Pancreas (tissue), 10 donors: ENCODE measurements around the gene PLEKHA8. TPM values are rescaled to one million over a fixed set of nuclear protein-coding genes. Genes with fewer than 3 reads are reported as not detected.

Source experiments
- ATAC-seq, 4 donors: fragments of 200-7000 bp; cut with Tn5 transposase; one replicate each; pipeline versions ENCODE4 v1.8.0 to v1.9.1; 2020; ENCODE audit warnings: mild to moderate bottlenecking in 4 of 4, moderate library complexity in 4 of 4
- DNase-seq, 6 donors: peaks; one replicate each; pipeline ENCODE4 v3.0.0-alpha.2; 2020
- FAIRE-seq: peaks from 2 replicates; lab custom pipeline; 2012; peaks lifted over from hg19 to GRCh38; lab: Jason Lieb, UNC
- H3K27ac ChIP-seq, 4 donors: fragments of 200-600 bp; sonication (generic); 1 replicate in 3 of 4; 2 replicates in 1 of 4; pipeline versions ENCODE4 v1.5.0 to v1.8.0; 2020
- H3K27me3 ChIP-seq, 4 donors: fragments of 200-600 bp; one replicate each; pipeline ENCODE4 v1.8.0; 2021
- H3K36me3 ChIP-seq, 3 donors: fragments of 200-600 bp; sonication (generic) in 1 of 3; one replicate each; pipeline versions ENCODE4 v1.5.0 to v1.8.0; 2020 to 2021
- H3K4me1 ChIP-seq, 3 donors: fragments of 200-600 bp; one replicate each; pipeline ENCODE4 v1.8.0; 2021
- H3K4me3 ChIP-seq, 4 donors: fragments of 200-600 bp; sonication (generic) in 2 of 4; one replicate each; pipeline versions ENCODE4 v1.5.0 to v1.8.0; 2020 to 2021
- H3K9me3 ChIP-seq, 4 donors: fragments of 200-600 bp; one replicate each; pipeline ENCODE4 v1.8.0; 2021
- WGBS, 2 donors: extraction: QIAGEN DNeasy Blood & Tissue Kit; methylation state at CpG; one replicate each; pipeline ENCODE4 v1.1.7; 2013; 5-methylcytosine and 5-hydroxymethylcytosine counted together
- intact Hi-C, 3 donors: fragments of 100-400 bp; cut with DNase I; formaldehyde crosslinking; loops; one replicate each; pipeline versions ENCODE4 v1.11.1 to v1.14.2; 2022
- polyA plus RNA-seq, 2 donors: library from polyadenylated mRNA; stranded (reverse); fragments of 200-250 nt; gene quantifications; one replicate each; pipeline ENCODE4 v1.2.3, GENCODE V29; 2013
- total RNA-seq, 6 donors: library from RNA; stranded (reverse); fragmentation: NEBNext Ultra II Directional in 4 of 6; extraction: Animal tissue kit (Norgen Biotek cat#: 25700) in 4 of 6; gene quantifications; one replicate each; pipeline versions ENCODE4 v1.2.1 to v1.2.4, GENCODE V29; 2021 to 2023
- TF ChIP-seq, protein P1 (sequence below), 4 donors: fragments of 200-600 bp; sonication (generic) in 3 of 4; IDR thresholded peaks; one replicate each; pipeline versions ENCODE4 v1.5.0 to v1.8.0; 2021; ENCODE audit warnings: antibody characterized with exemption in 4 of 4
- donor health status: healthy with polysubstance abuse.
- donor health status: DM: no; HTN: no; CAD: no; lungs with moderate emphysema.
- donor health status: DM: no; HTN: no; CAD: no.
- donor health status: control.
- donor health status: control.
- donor health status: Bipolar disorder and iron deficiency.
- donor health status: DM: yes; HTN: yes; CAD: no.
- donor health status: DM: no; HTN: no; CAD: no.
- donor health status: DM: no; HTN: no; CAD: no.
- donor health status: DM: yes; HTN: yes; CAD: no.

PLEKHA8 gene
- total and polyA plus RNA-seq, 8 donors: 1.7 to 9.7 (median 4.3) TPM

DNA sequence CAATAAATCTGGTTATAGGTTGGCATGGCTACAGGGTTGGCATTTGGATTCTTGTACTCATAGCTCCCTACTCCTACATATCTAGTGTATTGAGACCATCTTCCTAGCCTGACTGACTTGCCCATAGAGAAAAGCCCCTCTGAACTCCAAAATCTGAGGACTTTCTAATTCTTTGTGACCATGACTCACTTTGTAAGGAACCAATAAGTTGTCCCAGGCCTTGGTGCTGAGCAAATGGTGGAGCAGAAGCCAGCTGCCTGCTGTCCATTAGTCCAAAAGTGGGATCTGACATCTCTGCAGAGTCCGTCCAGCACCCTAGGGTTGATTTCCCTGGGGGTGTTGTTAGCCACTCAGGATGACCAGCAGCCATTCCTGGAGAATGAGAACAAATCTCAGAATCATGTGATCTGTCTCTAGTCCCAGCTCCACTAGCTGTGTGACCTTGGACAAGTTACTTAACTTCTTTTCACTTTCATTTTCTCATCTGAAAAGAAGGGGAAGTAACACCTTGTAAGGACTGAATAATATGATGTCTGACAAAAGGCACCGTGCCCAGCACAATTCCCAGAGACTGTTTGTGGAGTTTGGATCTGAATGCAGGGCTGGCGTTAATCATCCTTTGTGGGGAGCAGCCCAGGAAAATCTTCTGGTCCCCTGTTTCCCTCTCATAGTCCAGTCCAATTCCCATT lies 150.7 kb downstream of the PLEKHA8 start:
- intact Hi-C loops: no loop called here

More for the DNA sequence above, 150.7 kb downstream of the PLEKHA8 start:
- TF ChIP-seq, protein P1, sequence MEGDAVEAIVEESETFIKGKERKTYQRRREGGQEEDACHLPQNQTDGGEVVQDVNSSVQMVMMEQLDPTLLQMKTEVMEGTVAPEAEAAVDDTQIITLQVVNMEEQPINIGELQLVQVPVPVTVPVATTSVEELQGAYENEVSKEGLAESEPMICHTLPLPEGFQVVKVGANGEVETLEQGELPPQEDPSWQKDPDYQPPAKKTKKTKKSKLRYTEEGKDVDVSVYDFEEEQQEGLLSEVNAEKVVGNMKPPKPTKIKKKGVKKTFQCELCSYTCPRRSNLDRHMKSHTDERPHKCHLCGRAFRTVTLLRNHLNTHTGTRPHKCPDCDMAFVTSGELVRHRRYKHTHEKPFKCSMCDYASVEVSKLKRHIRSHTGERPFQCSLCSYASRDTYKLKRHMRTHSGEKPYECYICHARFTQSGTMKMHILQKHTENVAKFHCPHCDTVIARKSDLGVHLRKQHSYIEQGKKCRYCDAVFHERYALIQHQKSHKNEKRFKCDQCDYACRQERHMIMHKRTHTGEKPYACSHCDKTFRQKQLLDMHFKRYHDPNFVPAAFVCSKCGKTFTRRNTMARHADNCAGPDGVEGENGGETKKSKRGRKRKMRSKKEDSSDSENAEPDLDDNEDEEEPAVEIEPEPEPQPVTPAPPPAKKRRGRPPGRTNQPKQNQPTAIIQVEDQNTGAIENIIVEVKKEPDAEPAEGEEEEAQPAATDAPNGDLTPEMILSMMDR (IDR thresholded peaks at IDR 0.05): no peak
- FAIRE-seq: no peak
- Histone ChIP-seq H3K4me3 (no peak overlapping the region), H3K9me3 (no peaks in the 10 kb centered on the region), H3K4me1 (peaks cover 19 to 46% (median 35%) of the 10 kb centered on the region in 3 donors), H3K27me3 (no peaks in the 10 kb centered on the region), H3K36me3 (no peaks in the 10 kb centered on the region), H3K27ac (peak overlapping the region in 2 of 4 donors; percentile 29 to 50)
- WGBS, 2 donors: 61 to 66% methylated on average over 3 of the region's 3 CpGs
- no peak for DNase-seq
- peak; percentile 39 to 73 (median 61) for ATAC-seq

Other genes with a start within 250 kb of the PLEKHA8 start
- 1 to 10 TPM in 5 of 6 donors, under 1 TPM in 1; 0.98 to 4.6 (median 1.8) TPM for gene WIPF3, start 221.9 kb upstream of the PLEKHA8 start, total RNA-seq
- 1 to 10 TPM; 1.1 to 1.6 TPM for gene WIPF3, start 221.9 kb upstream of the PLEKHA8 start, polyA plus RNA-seq
- 10 to 100 TPM; 25.6 to 48.0 (median 34.8) TPM for gene SCRN1, start 38.6 kb upstream of the PLEKHA8 start, total RNA-seq
- 10 to 100 TPM in 1 of 2 donors, 1 to 10 TPM in 1; 7.7 to 22.3 TPM for gene SCRN1, start 38.6 kb upstream of the PLEKHA8 start, polyA plus RNA-seq
- gene FKBP14, start 1.7 kb upstream of the PLEKHA8 start, total RNA-seq: 10 to 100 TPM in 3 of 6 donors, 1 to 10 TPM in 3; 3.8 to 12.7 (median 8.4) TPM
- gene FKBP14, start 1.7 kb upstream of the PLEKHA8 start, polyA plus RNA-seq: 1 to 10 TPM; 3.3 to 5.1 TPM
- gene MTURN, start 106.6 kb downstream of the PLEKHA8 start, total RNA-seq: 10 to 100 TPM in 4 of 6 donors, 1 to 10 TPM in 2; 8.7 to 12.8 (median 11.4) TPM
- gene MTURN, start 106.6 kb downstream of the PLEKHA8 start, polyA plus RNA-seq: 10 to 100 TPM in 1 of 2 donors, 1 to 10 TPM in 1; 8.7 to 14.9 TPM